Measurements from ENCODE around the gene KRTAP10-1. TPM values are rescaled to one million over a fixed set of nuclear protein-coding genes. Genes with fewer than 3 reads are reported as not detected.

The KRTAP10-1 gene
- polyA plus RNA-seq, 1 donor (not counting 4 experiments of a cell fraction or from before 2014, with no cell fraction given), result not detected

GRCh38 chr21:44567481-44568171 is 27.6 kb upstream of the KRTAP10-1 start:
- H3K36me3 ChIP-seq (ENCODE audit: control insufficient read depth in 2 of 2, extremely low read depth in 1 of 2, insufficient read depth in 2 of 2, low read length in 2 of 2), result no peaks in the 10 kb centered on the region
- TF ChIP-seq EZH2 (IDR thresholded peaks at IDR 0.05; ENCODE audit: low read length), result no peak
- H3K4me1 ChIP-seq (ENCODE audit: control insufficient read depth, extremely low read depth, insufficient read depth, low read length), result no peaks in the 10 kb centered on the region
- H3K27me3 ChIP-seq (ENCODE audit: control insufficient read depth, extremely low read depth, insufficient read depth, low read length), result no peaks in the 10 kb centered on the region
- H3K9ac ChIP-seq (ENCODE audit: control insufficient read depth, extremely low read depth, insufficient read depth, low read length), result no peak overlapping the region
- no peak overlapping the region for H3K27ac ChIP-seq (ENCODE audit: control insufficient read depth, insufficient read depth, low read length)
- H2AFZ ChIP-seq (ENCODE audit: control insufficient read depth, low read length), result no peak overlapping the region
- FAIRE-seq, result no peak
- no peak overlapping the region for H3K4me2 ChIP-seq (ENCODE audit: control insufficient read depth, extremely low read depth, insufficient read depth, low read depth, low read length)
- no peak overlapping the region for H3K4me3 ChIP-seq (ENCODE audit: control insufficient read depth in 2 of 3, extremely low read depth in 1 of 3, insufficient read depth in 2 of 3, low read depth in 1 of 3, low read length in 3 of 3)
- H4K20me1 ChIP-seq (ENCODE audit: control insufficient read depth, extremely low read depth, insufficient read depth, low read length), result no peaks in the 10 kb centered on the region
- DNase-seq (ENCODE audit: low read depth, low spot score), result no peak
- H3K79me2 ChIP-seq (ENCODE audit: control insufficient read depth, insufficient read depth, low read length), result no peaks in the 10 kb centered on the region
- H3K9me3 ChIP-seq (ENCODE audit: control insufficient read depth, low read depth, low read length), result no peaks in the 10 kb centered on the region
- H3K9me1 ChIP-seq (ENCODE audit: control insufficient read depth, extremely low read depth, insufficient read depth, low read length), result no peaks in the 10 kb centered on the region
- dilution Hi-C loops (cut with MboI; ENCODE audit: extremely low pct_ligation_motif_present, low sequenced_read_pairs), result no loop called here

- Histone ChIP-seq H3K9me3 (ENCODE audit: control insufficient read depth, low read depth, low read length) (no peaks in the 10 kb centered on the region), H3K9me1 (ENCODE audit: control insufficient read depth, extremely low read depth, insufficient read depth, low read length) (no peaks in the 10 kb centered on the region), H3K79me2 (ENCODE audit: control insufficient read depth, insufficient read depth, low read length) (no peaks in the 10 kb centered on the region), H3K4me1 (ENCODE audit: control insufficient read depth, extremely low read depth, insufficient read depth, low read length) (no peaks in the 10 kb centered on the region), H3K9ac (ENCODE audit: control insufficient read depth, extremely low read depth, insufficient read depth, low read length) (no peak overlapping the region), H4K20me1 (ENCODE audit: control insufficient read depth, extremely low read depth, insufficient read depth, low read length) (no peaks in the 10 kb centered on the region), H3K27me3 (ENCODE audit: control insufficient read depth, extremely low read depth, insufficient read depth, low read length) (no peaks in the 10 kb centered on the region), H3K4me2 (ENCODE audit: control insufficient read depth, extremely low read depth, insufficient read depth, low read depth, low read length) (no peak overlapping the region), H2AFZ (ENCODE audit: control insufficient read depth, low read length) (no peak overlapping the region), H3K4me3 (ENCODE audit: control insufficient read depth in 2 of 3, extremely low read depth in 1 of 3, insufficient read depth in 2 of 3, low read depth in 1 of 3, low read length in 3 of 3) (no peak overlapping the region), H3K27ac (ENCODE audit: control insufficient read depth, insufficient read depth, low read length) (no peak overlapping the region), H3K36me3 (ENCODE audit: control insufficient read depth in 2 of 2, extremely low read depth in 1 of 2, insufficient read depth in 2 of 2, low read length in 2 of 2) (no peaks in the 10 kb centered on the region)
- no peak for FAIRE-seq
- TF ChIP-seq EZH2 (IDR thresholded peaks at IDR 0.05; ENCODE audit: low read length) (no peak), CTCF (optimal IDR thresholded peaks at IDR 0.05 in 1 of 3, IDR thresholded peaks at IDR 0.05 in 1 of 3, conservative IDR thresholded peaks at IDR 0.05 in 1 of 3; ENCODE audit: extremely low read depth in 1 of 3, insufficient read depth in 2 of 3, low read length in 3 of 3) (no peak)
- dilution Hi-C loops (cut with MboI; ENCODE audit: extremely low pct_ligation_motif_present, low sequenced_read_pairs), result no loop called here
- no peak for DNase-seq (ENCODE audit: low read depth, low spot score)
These were observed 26.4 kb upstream of the KRTAP10-1 start for GRCh38 chr21:44566403-44566802.
